ENCODE results near the gene NDUFB4.

NDUFB4 gene

DNA sequence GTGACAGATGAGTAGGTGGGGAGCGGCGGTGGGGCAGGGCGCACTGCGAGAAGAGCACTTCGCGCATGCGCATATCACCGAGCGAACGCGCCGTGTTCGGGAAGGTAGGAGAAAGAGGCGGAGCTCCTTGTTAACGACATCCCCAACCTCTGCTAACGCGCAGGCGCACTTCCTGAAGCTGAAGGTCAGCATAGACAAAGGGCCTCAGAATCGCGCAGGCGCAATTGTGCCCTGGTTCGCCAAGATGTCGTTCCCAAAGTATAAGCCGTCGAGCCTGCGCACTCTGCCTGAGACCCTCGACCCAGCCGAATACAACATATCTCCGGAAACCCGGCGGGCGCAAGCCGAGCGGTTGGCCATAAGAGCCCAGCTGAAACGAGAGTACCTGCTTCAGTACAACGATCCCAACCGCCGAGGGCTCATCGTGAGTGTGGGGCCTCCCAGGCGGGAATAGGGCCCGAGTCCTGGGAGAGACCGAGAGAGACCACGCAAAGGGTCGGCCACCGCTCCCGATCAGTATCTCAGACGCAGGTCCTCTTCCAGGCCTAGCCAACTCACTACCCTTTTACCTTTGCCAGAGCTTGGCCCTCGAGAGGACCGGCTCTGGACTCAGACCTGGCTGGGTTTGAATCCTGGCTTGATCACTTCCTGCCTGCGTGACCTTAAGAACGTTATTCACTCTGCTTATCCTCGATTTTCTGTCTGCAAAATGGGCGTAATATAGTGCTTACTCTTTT is at the start of gene NDUFB4:
Gene NDUFB4, plus strand, starts transcription at position 221 of the 737 bp plus-strand sequence. Its CDS starts 24 bp downstream, at position 245.
- H3K9ac ChIP-seq (ENCODE audit: low read length): peak within 1 kb of the TSS; percentile 97
- peak within 1 kb of the TSS; percentile 86 for H3K4me2 ChIP-seq (ENCODE audit: low read length)
- peaks cover 15% of the 10 kb centered on the region; the same call in 1 of the 2 replicates for H4K20me1 ChIP-seq (ENCODE audit: insufficient read depth, low read length)
- peaks cover 16% of the 10 kb centered on the region for H3K4me1 ChIP-seq (ENCODE audit: low read length)
- peak within 1 kb of the TSS; percentile 94 for H3K4me3 ChIP-seq (ENCODE audit: low read length)
- peaks cover 34% of the 10 kb centered on the region for H3K36me3 ChIP-seq (replicated peaks; ENCODE audit: low read depth, low read length)
- TF ChIP-seq EZH2phosphoT487 (IDR thresholded peaks at IDR 0.05; ENCODE audit: low read depth): no peak
- H3K27me3 ChIP-seq (ENCODE audit: low read depth, low read length): no peaks in the 10 kb centered on the region
- H3K9me3 ChIP-seq (ENCODE audit: insufficient read depth, low read length): no peaks in the 10 kb centered on the region
- H3K79me2 ChIP-seq (ENCODE audit: low read length): peaks cover 35% of the 10 kb centered on the region
- H2AFZ ChIP-seq (ENCODE audit: low read depth, low read length): peak within 1 kb of the TSS; percentile 92
- H3K27ac ChIP-seq (ENCODE audit: low read length): peak within 1 kb of the TSS; percentile 72

GRCh38 chr3:120550546-120550945 is 45.6 kb upstream of the NDUFB4 start:
- H3K79me2 ChIP-seq (ENCODE audit: low read length): no peaks in the 10 kb centered on the region
- H3K9me3 ChIP-seq (ENCODE audit: insufficient read depth, low read length): no peaks in the 10 kb centered on the region
- H3K27ac ChIP-seq (ENCODE audit: low read length): no peak overlapping the region
- no peaks in the 10 kb centered on the region for H4K20me1 ChIP-seq (ENCODE audit: insufficient read depth, low read length)
- no peak overlapping the region for H3K4me3 ChIP-seq (ENCODE audit: low read length)
- no peak overlapping the region for H3K4me2 ChIP-seq (ENCODE audit: low read length)
- TF ChIP-seq, protein P1, sequence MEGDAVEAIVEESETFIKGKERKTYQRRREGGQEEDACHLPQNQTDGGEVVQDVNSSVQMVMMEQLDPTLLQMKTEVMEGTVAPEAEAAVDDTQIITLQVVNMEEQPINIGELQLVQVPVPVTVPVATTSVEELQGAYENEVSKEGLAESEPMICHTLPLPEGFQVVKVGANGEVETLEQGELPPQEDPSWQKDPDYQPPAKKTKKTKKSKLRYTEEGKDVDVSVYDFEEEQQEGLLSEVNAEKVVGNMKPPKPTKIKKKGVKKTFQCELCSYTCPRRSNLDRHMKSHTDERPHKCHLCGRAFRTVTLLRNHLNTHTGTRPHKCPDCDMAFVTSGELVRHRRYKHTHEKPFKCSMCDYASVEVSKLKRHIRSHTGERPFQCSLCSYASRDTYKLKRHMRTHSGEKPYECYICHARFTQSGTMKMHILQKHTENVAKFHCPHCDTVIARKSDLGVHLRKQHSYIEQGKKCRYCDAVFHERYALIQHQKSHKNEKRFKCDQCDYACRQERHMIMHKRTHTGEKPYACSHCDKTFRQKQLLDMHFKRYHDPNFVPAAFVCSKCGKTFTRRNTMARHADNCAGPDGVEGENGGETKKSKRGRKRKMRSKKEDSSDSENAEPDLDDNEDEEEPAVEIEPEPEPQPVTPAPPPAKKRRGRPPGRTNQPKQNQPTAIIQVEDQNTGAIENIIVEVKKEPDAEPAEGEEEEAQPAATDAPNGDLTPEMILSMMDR (IDR thresholded peaks at IDR 0.05; ENCODE audit: low read depth, low read length): no peak
- no peak for TF ChIP-seq EZH2phosphoT487 (IDR thresholded peaks at IDR 0.05; ENCODE audit: low read depth)
- peaks cover 16% of the 10 kb centered on the region for H3K27me3 ChIP-seq (ENCODE audit: low read depth, low read length)
- H3K4me1 ChIP-seq (ENCODE audit: low read length): no peaks in the 10 kb centered on the region
- H3K9ac ChIP-seq (ENCODE audit: low read length): no peak overlapping the region
- no peaks in the 10 kb centered on the region for H3K36me3 ChIP-seq (replicated peaks; ENCODE audit: low read depth, low read length)
- no peak overlapping the region for H2AFZ ChIP-seq (ENCODE audit: low read depth, low read length)

DNA sequence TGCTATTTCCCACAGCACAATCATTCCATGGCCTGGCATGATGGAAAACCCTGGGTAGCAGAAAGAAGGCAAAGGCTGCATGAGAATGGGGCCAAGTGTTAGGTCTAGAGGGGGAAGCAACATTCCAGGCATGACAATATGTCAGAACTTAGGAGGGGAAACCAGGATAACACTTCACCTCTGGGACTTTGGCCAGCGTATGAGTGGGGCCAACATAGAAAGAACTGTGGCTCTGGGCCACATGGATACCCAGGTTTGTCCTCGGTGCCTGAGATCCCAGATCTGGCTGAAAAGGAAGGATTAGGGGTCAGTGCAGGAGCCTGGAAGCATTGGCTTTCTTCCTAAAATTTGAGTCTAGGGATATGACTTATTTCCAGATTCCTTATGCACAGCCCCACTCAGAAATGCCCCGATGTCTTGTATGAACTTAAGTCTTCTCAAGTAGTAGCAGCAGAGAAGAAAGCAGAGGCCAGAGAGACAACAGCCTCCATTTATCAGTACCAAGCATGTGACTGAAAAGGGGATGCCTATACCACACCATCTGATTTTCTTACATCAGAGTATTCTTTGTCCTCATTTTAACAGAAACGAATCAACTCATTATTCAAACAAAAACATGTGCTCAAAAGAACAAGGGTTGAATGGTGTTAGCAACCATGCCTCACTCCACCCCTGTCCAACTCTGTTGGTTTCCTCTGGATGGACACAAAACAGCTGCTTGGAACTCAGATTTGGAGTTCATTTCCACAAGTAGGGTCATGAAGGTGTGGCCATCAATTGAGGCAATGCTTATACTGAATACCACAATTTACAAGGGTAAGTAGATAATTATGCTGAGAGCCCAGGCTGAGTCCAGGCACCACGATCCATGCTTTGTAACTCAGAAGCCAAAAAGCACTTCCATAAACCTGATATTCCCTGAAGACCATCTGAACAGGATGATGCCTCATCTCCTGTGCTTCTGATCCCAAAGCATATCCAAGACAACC is 43.7 kb upstream of the NDUFB4 start:
- no peak overlapping the region for H3K9ac ChIP-seq (ENCODE audit: low read length)
- no peaks in the 10 kb centered on the region for H3K9me3 ChIP-seq (ENCODE audit: insufficient read depth, low read length)
- H4K20me1 ChIP-seq (ENCODE audit: insufficient read depth, low read length): no peaks in the 10 kb centered on the region
- no peak overlapping the region for H2AFZ ChIP-seq (ENCODE audit: low read depth, low read length)
- H3K4me1 ChIP-seq (ENCODE audit: low read length): no peaks in the 10 kb centered on the region
- TF ChIP-seq, protein P1 (IDR thresholded peaks at IDR 0.05; ENCODE audit: low read depth, low read length): no peak
- no peak for TF ChIP-seq EZH2phosphoT487 (IDR thresholded peaks at IDR 0.05; ENCODE audit: low read depth)
- no peak overlapping the region for H3K4me2 ChIP-seq (ENCODE audit: low read length)
- no peaks in the 10 kb centered on the region for H3K36me3 ChIP-seq (replicated peaks; ENCODE audit: low read depth, low read length)
- no peak overlapping the region for H3K27ac ChIP-seq (ENCODE audit: low read length)
- H3K4me3 ChIP-seq (ENCODE audit: low read length): no peak overlapping the region
- peaks cover 16% of the 10 kb centered on the region for H3K27me3 ChIP-seq (ENCODE audit: low read depth, low read length)
- no peaks in the 10 kb centered on the region for H3K79me2 ChIP-seq (ENCODE audit: low read length)

- Histone ChIP-seq H3K27me3 (ENCODE audit: low read depth, low read length) (peaks cover 14% of the 10 kb centered on the region), H3K27ac (ENCODE audit: low read length) (no peak overlapping the region), H3K4me2 (ENCODE audit: low read length) (no peak overlapping the region), H3K79me2 (ENCODE audit: low read length) (no peaks in the 10 kb centered on the region), H3K4me1 (ENCODE audit: low read length) (peaks cover 14% of the 10 kb centered on the region; the same call in 1 of the 2 replicates), H3K4me3 (ENCODE audit: low read length) (no peak overlapping the region), H3K9ac (ENCODE audit: low read length) (no peak overlapping the region), H3K9me3 (ENCODE audit: insufficient read depth, low read length) (no peaks in the 10 kb centered on the region), H2AFZ (ENCODE audit: low read depth, low read length) (no peak overlapping the region), H4K20me1 (ENCODE audit: insufficient read depth, low read length) (no peaks in the 10 kb centered on the region), H3K36me3 (replicated peaks; ENCODE audit: low read depth, low read length) (no peaks in the 10 kb centered on the region)
- no peak for TF ChIP-seq EZH2phosphoT487 (IDR thresholded peaks at IDR 0.05; ENCODE audit: low read depth)
- TF ChIP-seq, protein P1 (IDR thresholded peaks at IDR 0.05; ENCODE audit: low read depth, low read length): no peak
These were observed 41.1 kb upstream of the NDUFB4 start for GRCh38 chr3:120554812-120555606.
